GM18517 (cell line): ENCODE results near the gene PHF23.

ENCODE experiments used
- ATAC-seq: cut with Tn5 transposase; IDR thresholded peaks from one replicate; pipeline ENCODE4 v1.9.1; 2021; ENCODE audit warnings: mild to moderate bottlenecking, moderate library complexity; ENCODE audit not compliant: unreplicated experiment

Gene PHF23

DNA sequence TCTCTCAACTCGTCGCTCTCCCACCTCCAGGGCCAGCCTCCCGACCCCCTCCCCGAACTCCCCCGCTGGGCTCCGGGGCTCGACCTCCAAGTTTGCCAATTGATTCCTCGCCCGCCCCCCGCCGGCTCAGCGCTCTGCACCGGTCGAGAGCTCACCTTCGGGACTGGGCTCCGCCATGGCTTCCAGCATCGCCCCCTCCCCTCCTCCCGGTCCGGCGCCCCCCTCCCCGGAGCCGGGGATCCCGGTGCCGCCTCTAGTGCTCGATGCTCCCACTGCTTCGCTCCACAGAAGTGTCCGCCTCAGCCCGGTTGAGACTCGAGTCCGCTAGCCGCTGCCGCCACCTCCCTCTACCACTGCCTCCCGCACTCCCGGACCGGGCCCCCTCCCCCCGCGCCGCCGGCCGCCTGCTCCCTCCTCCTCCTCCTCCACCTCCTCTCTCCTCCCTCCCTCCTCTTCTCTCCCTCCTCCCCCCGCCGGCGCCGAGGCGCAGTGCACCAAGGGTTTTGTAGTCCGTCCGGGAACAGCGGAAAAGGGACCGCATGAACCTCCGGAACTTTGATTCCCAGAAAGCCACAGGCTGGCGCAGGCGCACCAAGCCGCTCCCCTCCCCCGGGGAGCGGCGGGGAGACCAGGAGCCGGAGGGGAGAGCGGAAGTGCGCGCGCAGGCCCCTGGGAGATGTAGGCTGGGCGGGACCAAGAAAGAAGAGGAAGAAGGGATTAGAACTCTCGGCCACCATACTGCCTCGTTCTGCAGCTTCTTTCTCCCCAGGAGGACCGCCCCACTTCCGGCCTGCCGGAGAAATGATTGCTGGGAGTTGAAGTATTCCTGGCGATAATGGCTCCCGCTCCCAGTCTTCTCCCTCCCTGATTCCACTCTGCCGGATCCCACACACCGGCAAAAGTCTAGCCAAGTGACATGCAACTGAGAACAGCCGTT lies at the start of gene PHF23:
PHF23 (minus strand) TSS at position 367 of the 937 bp plus-strand sequence; CDS start at position 189, 178 bp downstream.
- peak; percentile 46 for ATAC-seq

DNA sequence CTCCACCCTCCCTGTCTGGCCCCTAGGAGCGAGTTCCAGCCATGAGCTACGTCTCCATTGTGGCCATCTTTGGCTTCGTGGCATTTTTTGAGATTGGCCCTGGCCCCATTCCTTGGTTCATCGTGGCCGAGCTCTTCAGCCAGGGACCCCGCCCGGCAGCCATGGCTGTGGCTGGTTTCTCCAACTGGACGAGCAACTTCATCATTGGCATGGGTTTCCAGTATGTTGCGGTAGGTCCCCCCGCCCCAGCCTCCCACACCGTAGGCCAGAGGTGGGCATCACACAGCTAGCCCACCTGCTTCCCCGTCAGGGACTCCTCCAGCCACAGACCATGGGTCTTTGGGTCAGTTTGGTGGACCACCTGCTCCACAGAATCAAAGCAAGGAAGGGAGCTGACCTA lies 46.4 kb upstream of the PHF23 start:
- ATAC-seq = no peak

DNA sequence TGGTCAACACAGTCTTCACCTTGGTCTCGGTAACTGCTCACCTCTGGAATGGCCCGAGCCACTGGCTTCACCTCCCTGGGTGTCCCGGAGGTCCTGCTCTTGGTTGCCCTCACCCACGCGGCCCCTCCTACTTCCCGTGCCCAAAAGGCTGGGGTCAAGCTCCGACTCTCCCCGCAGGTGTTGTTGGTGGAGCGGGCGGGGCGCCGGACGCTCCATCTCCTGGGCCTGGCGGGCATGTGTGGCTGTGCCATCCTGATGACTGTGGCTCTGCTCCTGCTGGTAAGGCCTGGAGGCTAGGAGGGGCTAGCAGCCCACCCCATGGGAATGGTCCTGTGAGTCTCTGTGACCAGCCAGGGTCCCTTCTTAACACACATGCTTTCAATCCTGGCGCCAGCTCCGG lies 45.7 kb upstream of the PHF23 start:
- ATAC-seq = no peak

DNA sequence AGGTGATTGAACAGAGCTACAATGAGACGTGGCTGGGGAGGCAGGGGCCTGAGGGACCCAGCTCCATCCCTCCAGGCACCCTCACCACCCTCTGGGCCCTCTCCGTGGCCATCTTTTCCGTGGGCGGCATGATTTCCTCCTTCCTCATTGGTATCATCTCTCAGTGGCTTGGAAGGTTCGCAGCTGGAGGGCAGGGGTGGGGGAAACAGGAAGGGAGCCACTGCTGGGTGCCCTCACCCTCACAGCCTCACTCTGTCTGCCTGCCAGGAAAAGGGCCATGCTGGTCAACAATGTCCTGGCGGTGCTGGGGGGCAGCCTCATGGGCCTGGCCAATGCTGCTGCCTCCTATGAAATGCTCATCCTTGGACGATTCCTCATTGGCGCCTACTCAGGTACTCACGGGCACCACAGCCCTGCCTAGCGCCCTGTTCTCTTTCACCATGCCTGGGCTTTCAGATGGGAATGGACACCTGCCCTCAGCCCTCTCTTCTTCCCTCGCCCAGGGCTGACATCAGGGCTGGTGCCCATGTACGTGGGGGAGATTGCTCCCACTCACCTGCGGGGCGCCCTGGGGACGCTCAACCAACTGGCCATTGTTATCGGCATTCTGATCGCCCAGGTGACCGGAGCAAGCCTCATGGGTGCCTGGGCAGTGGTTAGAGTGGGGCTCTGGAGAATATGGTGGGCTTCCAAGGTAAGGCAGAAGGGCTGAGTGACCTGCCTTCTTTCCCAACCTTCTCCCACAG lies 44.4 kb upstream of the PHF23 start:
- ATAC-seq = no peak

DNA sequence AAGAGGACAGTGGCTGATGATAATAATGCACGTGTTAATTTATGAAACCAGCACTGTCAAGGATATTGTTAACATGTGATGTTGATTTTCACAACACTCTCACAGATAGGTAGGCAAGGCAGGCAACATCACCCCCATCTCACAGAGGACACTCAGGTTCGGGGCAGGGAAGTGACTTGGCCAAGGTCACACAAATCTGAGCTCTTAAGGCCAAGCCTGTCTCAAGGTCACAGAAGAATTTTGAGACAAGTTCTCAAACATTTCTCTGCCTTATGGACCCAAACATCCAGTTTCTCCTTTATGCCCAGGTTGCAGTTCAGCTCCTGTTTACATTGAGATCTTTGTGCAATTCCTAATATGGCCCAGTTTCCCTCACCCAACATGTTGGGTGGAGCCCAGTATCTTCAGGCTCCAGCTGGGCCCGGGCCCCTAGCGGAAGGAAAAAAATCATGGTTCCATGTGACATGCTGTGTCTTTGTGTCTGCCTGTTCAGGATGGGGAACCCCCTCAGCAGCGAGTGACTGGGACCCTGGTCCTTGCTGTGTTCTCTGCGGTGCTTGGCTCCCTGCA lies 43.6 kb upstream of the PHF23 start:
- no peak for ATAC-seq

DNA sequence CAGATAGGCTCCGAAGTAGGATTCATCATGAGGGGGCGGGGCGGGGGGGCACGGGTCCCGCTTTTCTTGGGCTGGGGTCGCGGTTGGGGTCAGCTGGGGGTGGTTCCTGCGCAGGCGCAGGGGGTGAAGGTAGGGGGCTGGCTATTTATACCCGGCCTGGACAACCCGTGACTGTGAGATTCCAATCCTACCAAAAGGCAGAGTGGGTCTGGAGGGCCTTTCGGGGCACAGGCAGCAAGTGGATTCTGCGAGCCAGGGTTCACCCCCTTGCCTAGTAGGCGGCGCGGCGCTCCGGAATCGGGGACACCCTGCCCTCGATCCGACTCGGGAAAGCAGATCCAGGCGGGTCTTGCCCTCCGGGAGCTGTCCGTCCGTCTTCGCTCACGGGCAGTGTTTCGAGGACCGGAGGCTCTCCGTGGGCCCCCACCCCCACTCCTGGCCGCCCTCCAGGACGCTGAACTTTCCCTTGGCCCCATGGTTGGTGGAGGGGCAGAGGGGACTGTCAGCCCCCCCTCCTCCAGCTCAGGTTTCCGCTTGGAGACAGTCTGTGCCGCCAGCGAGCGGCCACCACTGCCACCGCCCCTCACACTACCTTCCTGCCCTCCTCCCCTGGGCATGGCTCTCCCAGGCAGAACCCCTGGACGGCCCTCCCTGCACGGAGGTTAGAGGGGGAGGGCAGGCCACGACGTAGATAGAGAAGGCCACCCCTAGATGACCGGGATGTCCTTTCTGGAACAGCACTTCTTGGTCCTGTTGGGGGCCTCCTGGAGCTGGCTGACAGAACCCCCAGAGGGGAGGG lies 42.9 kb upstream of the PHF23 start:
- no peak for ATAC-seq

DNA sequence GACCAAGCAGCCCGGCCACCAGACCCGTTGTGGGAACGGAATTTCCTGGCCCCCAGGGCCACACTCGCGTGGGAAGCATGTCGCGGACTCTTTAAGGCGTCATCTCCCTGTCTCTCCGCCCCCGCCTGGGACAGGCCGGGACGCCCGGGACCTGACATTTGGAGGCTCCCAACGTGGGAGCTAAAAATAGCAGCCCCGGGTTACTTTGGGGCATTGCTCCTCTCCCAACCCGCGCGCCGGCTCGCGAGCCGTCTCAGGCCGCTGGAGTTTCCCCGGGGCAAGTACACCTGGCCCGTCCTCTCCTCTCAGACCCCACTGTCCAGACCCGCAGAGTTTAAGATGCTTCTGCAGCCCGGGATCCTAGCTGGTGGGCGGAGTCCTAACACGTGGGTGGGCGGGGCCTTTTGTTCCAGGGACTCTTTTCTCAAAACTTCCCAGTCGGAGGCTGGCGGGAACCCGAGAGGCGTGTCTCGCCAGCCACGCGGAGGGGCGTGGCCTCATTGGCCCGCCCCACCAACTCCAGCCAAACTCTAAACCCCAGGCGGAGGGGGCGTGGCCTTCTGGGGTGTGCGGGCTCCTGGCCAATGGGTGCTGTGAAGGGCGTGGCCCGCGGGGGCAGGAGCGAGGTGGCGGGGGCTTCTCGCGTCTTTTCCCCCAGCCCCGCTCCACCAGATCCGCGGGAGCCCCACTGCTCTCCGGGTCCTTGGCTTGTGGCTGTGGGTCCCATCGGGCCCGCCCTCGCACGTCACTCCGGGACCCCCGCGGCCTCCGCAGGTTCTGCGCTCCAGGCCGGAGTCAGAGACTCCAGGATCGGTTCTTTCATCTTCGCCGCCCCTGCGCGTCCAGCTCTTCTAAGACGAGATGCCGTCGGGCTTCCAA lies 42.1 kb upstream of the PHF23 start, which contains the start of gene SLC2A4:
SLC2A4 (plus strand) TSS at position 645 of the 879 bp plus-strand sequence; CDS start at position 862, 217 bp downstream.
- no peak for ATAC-seq

DNA sequence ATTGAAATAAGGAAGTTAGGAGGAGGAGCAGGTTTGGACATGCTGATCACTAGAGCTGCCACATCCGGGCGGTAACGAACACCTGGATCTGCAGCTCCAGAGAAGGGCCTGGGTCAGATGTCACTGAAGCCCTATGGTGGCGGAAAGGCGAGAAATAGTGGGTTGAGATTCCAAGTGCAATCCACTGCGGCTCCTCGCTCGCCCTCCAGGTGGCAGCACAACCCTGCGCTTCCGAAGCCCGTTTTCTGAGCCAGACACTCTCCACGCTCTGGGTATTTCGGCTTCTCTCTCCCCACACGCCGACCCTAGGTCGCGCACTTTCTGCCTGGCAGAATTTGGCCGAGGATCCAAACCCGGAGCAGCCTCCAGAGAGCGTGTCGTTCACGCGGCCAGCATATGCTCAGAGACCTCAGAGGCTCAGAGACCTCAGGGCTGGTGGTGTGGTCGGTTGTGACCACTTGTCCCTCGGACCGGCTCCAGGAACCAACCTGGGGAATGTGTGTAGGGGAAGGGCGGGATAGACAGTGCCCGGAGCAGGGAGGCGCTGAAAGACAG lies 41.3 kb upstream of the PHF23 start:
- ATAC-seq = peak; percentile 70

DNA sequence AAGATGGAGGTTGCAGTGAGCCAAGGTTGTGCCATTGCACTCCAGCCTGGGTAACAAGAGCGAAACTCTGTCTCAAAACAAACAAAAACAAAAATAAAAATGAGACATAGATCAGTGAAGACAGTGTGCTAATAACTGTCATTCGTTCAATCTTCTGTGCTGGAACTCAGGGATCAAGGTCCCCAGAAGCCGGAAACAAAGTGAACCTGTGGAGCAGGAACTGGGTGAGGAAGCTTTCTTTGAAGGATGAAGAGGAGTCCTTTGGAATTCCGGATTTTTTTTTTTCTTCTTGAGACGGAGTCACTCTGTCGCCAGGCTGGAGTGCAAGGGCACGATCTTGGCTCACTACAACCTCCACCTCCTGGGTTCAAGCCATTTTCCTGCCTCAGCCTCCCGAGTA lies 40.2 kb upstream of the PHF23 start:
- ATAC-seq = no peak

DNA sequence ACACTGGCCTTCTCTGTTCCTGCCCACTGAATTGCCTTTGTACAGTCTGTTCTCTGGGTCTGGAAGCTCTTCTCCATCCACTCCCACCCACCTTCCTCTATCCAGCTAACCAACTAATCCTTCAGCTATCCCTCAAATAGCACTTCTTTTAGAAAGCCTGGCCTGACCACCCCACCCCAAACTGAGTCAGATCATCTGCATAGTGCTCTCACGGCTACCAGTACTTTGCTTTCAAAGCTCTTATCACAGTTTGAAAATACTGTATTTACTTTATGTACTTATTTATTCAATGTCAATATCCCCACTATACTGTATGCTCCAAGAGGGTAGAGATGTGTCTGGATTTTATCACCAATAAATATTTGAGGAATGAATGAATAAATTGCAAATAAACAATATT lies 27.5 kb upstream of the PHF23 start:
- no peak for ATAC-seq

DNA sequence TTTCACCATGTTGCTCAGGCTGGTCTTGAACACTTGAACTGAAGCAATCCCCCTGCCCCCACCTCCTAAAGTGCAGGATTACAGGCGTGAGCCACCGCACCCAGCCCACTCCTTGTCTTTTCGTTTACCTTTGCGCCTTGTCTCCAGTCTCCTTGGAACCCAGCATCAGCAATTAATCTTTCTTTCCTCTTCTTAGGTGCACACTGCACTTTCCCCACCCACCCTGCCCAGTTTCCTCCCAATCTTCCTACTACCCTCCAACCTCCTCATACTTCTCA lies 24.5 kb upstream of the PHF23 start:
- no peak for ATAC-seq

DNA sequence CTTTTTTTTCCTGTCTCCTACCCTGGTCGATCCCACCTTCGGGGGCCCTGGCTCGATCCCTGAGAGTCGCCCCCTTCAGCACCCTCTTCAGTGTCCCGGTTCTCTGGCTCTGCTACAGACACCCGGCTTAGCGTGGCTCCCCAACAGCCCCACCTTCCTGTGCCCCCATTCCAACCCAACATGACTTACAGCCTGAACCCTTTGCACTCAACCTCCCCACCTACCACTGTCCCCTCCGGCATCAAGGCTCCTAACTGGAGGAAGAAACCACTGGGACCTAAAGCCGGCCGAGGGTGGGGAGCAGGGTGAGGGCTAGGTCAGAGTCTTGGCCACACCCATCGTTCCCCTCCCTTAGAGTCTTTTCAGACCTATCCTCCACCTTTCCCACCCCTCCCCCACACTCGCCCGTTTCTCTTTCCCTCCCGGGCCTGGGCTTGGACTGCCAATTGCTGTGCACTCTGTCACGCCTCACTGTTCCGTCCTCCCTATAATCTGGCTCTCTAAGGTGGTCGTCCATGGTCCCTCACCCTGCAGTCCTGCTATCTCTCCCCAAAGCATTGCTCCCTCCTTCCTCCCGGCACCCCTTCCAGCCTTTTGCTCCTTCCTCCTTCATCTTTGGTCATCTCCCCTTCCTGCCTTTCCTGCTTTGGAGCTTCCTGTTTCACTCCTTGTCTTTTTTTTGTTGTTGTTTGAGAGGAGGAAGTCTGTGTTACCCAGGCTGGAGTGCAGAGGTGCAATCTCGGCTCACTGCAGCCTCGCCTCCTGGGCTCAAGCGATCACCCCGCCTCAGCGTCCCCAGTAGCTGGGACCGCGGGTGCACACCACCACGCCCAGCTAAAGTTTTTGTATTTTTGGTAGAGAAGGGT lies 23.9 kb upstream of the PHF23 start:
- no peak for ATAC-seq

DNA sequence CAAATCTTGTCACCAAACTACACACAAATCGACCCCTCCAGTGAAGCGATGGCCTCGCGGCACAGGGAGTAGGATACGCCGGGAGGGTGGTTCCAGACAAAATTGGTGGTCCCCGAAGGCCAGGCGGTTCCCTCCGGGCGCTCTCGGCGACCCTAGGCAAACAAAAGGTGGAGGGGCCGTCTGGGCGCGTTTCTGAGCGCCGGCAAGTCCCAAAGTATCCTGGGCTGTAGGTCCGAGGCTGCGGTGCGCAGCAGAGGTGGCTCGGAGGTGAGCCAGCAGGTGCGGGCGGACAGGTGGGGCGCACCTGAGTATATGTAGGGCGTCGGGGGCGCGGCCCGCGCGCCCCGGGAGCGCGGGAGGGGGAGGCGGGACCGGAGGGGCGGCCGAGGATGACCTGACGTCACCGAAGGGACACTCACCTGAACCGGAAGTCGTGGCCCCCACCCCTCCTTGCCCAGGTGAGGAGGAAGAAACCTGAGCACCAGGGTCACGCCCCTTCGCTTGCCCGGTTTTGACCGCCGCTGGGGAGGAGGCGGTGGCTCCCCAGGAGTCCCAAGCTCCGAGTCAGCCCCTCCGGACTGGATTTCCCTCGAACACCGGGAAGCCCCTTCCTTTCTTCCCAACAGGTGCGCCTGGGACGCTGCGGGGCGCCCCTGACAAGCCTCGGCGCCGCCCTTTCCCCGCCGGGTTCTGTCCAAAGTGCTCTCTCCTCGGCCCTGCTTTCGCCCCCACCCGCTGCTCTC lies 23.1 kb upstream of the PHF23 start, which contains the start of gene CLDN7:
CLDN7 (minus strand) TSS at position 287 of the 743 bp plus-strand sequence. CDS start 435 bp downstream, outside the sequence.
- ATAC-seq = no peak

DNA sequence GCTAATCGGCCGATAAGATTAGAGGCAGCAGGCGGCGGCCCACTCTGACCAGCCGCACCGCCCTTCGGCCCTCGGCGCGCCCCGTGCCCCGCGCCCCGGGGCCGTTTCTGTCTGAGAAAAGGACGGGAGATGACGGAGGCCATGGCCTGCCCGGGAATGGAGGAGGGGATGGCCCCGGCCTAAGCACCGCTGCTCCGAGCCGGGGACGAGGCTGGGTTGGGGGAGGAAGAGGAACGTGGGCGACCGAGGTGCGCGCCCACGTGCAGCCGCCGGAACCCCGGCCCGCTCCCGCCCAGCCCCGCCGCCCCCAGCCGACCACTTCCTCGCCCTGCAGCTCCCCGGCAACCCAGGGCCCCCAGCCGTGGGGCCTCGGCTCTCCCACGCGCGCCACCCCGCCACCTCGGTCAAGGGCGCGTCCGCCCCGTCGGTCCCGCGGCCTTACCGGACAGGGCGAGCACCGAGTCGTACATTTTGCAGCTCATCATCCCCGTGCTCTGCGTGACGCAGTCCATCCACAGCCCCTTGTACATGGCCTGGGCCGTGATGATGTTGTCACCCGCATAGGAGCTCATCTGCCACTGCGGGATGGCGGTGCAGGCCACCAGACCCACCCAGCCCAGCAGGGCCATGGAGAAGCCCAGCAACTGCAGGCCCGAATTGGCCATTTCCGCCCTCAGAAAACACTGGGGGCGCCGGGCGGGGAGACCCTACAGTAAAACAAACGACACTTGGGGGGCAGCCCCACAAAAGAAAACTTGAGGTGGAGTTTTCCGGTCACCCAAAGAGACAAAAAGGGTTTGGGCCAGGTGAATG lies 22.3 kb upstream of the PHF23 start:
- ATAC-seq = no peak

DNA sequence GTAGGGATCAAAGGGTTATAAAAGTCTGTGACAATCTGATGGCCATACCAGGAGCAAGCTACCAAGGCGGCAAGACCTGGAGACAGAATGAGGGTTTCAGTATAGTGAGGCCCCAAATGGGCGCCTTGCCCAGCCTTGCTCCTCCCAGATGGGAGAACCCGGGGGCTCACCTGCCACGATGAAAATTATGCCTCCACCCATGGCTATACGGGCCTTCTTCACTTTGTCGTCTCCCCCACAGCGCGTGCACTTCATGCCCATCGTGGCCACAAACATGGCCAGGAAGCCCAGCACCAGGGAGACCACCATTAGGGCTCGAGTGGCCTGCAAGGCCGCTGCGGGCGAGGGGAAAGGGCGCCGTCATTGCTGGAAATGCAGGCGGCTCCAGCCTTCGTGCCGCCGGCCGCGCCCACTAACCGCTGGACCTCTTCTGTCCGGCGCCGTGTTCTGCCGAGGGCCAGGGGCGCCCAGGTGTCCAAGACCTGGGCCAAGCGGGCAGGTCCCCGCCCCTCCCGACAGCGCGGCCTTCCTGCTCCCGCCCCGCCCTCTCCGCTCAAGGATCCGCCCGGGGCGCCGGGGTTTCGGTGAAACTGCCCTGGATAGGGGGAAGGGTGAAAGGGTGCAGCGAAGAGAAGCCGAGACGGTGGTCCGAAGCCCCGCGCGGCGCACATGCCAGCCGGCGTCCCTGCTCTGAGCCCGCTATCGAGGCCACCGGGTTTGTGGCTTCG lies 21.6 kb upstream of the PHF23 start:
- ATAC-seq = no peak

DNA sequence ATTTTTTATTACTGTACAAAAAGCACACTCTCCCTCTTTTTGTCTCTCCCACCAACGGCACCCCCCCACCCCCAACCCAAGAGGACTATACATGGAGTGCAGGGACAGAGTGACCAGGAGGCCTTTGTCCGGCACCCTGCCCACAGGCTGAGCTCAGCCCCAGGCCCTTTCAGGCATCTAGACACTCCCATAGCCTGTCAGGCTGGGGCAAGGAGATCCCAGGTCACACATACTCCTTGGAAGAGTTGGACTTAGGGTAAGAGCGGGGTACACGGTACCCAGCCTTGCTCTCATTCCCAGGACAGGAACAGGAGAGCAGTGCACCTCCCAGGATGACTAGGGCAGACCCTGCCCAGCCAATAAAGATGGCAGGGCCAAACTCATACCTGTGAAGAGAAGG lies 20.9 kb upstream of the PHF23 start:
- no peak for ATAC-seq

DNA sequence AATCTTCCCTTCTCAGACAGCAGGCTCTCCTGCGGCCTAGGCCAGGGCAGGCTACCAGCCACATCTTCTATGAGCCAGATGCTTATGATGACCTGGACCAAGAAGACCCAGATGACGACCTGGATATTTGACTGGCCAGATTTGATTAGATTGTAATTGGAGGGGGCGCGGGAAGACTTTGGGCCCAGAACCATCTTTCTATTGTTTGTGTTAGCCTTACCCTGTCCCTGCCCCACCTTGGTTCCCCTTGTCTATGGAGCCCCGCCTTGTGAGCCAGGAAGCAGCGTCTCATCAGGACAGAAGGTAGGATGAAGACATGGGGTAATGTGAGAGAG lies 20.3 kb upstream of the PHF23 start:
- ATAC-seq = no peak
